ENCODE data around the gene DENND1A.
A peak's percentile ranks its signal among the peaks of the same experiment; 100 is the strongest.

Gene DENND1A

GRCh38 chr9:123421801-123422455 is 508.0 kb downstream of the DENND1A start:
- TF ChIP-seq CTCF (IDR thresholded peaks at IDR 0.05): no peak
- Histone ChIP-seq H3K27me3 (no peaks in the 10 kb centered on the region), H3K9me3 (no peaks in the 10 kb centered on the region), H3K4me1 (no peaks in the 10 kb centered on the region), H3K36me3 (peaks cover 19 to 51% (median 43%) of the 10 kb centered on the region in 3 donors), H3K27ac (no peak overlapping the region), H3K4me3 (no peak overlapping the region)
- intact Hi-C loops (cut with DNase I; ENCODE audit: low total_unique reads): no loop called here
- peak in 1 of 2 donors; percentile 27 for DNase-seq

GRCh38 chr9:123421186-123421585 is 508.7 kb downstream of the DENND1A start:
- no peak overlapping the region for H3K27ac ChIP-seq
- DNase-seq: peak in 1 of 2 donors; percentile 27
- no peaks in the 10 kb centered on the region for H3K9me3 ChIP-seq
- H3K4me1 ChIP-seq: no peaks in the 10 kb centered on the region
- no peak overlapping the region for H3K4me3 ChIP-seq
- H3K36me3 ChIP-seq: peaks cover 19 to 55% (median 51%) of the 10 kb centered on the region in 3 donors
- no peaks in the 10 kb centered on the region for H3K27me3 ChIP-seq
- intact Hi-C loops (cut with DNase I; ENCODE audit: low total_unique reads): no loop called here
- no peak for TF ChIP-seq CTCF (IDR thresholded peaks at IDR 0.05)

- TF ChIP-seq CTCF (IDR thresholded peaks at IDR 0.05): no peak
- Histone ChIP-seq H3K4me3 (no peak overlapping the region), H3K9me3 (no peaks in the 10 kb centered on the region), H3K4me1 (no peaks in the 10 kb centered on the region), H3K36me3 (peaks cover 19 to 61% (median 52%) of the 10 kb centered on the region in 3 donors), H3K27me3 (no peaks in the 10 kb centered on the region), H3K27ac (no peak overlapping the region)
- peak in 1 of 2 donors; percentile 46 for DNase-seq
- intact Hi-C loops (cut with DNase I; ENCODE audit: low total_unique reads): no loop called here
Measured at GRCh38 chr9:123420592-123421111, 509.3 kb downstream of the DENND1A start.

- H3K36me3 ChIP-seq: peaks cover 19 to 66% (median 52%) of the 10 kb centered on the region in 3 donors
- no peaks in the 10 kb centered on the region for H3K4me1 ChIP-seq
- H3K27me3 ChIP-seq: no peaks in the 10 kb centered on the region
- no peak overlapping the region for H3K4me3 ChIP-seq
- no peak for TF ChIP-seq CTCF (IDR thresholded peaks at IDR 0.05)
- intact Hi-C loops (cut with DNase I; ENCODE audit: low total_unique reads): no loop called here
- peak in 1 of 2 donors; percentile 56 for DNase-seq
- H3K9me3 ChIP-seq: no peaks in the 10 kb centered on the region
- no peak overlapping the region for H3K27ac ChIP-seq
Measured at GRCh38 chr9:123419721-123420591, 510.0 kb downstream of the DENND1A start.

- H3K27ac ChIP-seq: no peak overlapping the region
- intact Hi-C loops (cut with DNase I; ENCODE audit: low total_unique reads): no loop called here
Measured at GRCh38 chr9:123419091-123419490, 510.8 kb downstream of the DENND1A start.

More at GRCh38 chr9:123419091-123419490, 510.8 kb downstream of the DENND1A start:
- no peak overlapping the region for H3K4me3 ChIP-seq
- H3K4me1 ChIP-seq: no peaks in the 10 kb centered on the region
- DNase-seq: peak in 1 of 2 donors; percentile 53
- no peak for TF ChIP-seq CTCF (IDR thresholded peaks at IDR 0.05)
- no peaks in the 10 kb centered on the region for H3K27me3 ChIP-seq
- no peaks in the 10 kb centered on the region for H3K9me3 ChIP-seq
- peaks cover 19 to 64% (median 48%) of the 10 kb centered on the region in 3 donors for H3K36me3 ChIP-seq

Measured in tibial artery (tissue), 4 donors.